Astrocyte (in vitro differentiated cells and primary cell): Measurements from ENCODE around the gene PSKH1. TPM values are rescaled to one million over a fixed set of nuclear protein-coding genes. Genes with fewer than 3 reads are reported as not detected.
"Not testable (repeated sequence)": the region's sequence is repeated elsewhere in the genome, so short reads cannot be mapped to it uniquely, and the experiment has no call there.

Experiments
- DNase-seq: peaks from one replicate; pipeline ENCODE4 v3.0.0-alpha.2; 2010; ENCODE audit warnings: low read depth
- FAIRE-seq: peaks from 2 replicates; lab custom pipeline; 2011; peaks lifted over from hg19 to GRCh38; lab: Jason Lieb, UNC
- H2AFZ ChIP-seq: 2 replicates; pipeline ENCODE4 v1.6.0; 2012; ENCODE audit warnings: low read depth, low read length, inconsistent platforms
- H3K27ac ChIP-seq: 2 replicates; pipeline ENCODE4 v1.5.1; 2011; ENCODE audit warnings: low read depth, low read length, inconsistent platforms
- H3K27me3 ChIP-seq: 2 replicates; pipeline ENCODE4 v1.6.0; 2011; ENCODE audit warnings: low read length, inconsistent platforms; ENCODE audit not compliant: insufficient read depth
- H3K36me3 ChIP-seq: 2 replicates; pipeline ENCODE4 v1.5.1; 2011; ENCODE audit warnings: low read length, inconsistent platforms; ENCODE audit not compliant: insufficient read depth
- H3K4me1 ChIP-seq: 2 replicates; pipeline ENCODE4 v1.5.1; 2011; ENCODE audit warnings: low read length, inconsistent platforms; ENCODE audit not compliant: insufficient read depth
- H3K4me2 ChIP-seq: 2 replicates; pipeline ENCODE4 v1.6.0; 2012; ENCODE audit warnings: low read length, inconsistent platforms
- H3K4me3 ChIP-seq: 2 replicates; pipeline ENCODE4 v1.5.1; 2011; ENCODE audit warnings: low read depth, mild to moderate bottlenecking, low read length, inconsistent platforms; ENCODE audit not compliant: insufficient read depth
- H3K79me2 ChIP-seq: 2 replicates; pipeline ENCODE4 v1.6.0; 2012; ENCODE audit warnings: mild to moderate bottlenecking, low read length, inconsistent platforms; ENCODE audit not compliant: insufficient read depth
- H3K9ac ChIP-seq: 2 replicates; pipeline ENCODE4 v1.6.0; 2012; ENCODE audit warnings: mild to moderate bottlenecking, low read length, inconsistent platforms
- H3K9me3 ChIP-seq: 2 replicates; pipeline ENCODE4 v1.5.1; 2012; ENCODE audit warnings: low read depth, mild to moderate bottlenecking, low read length, inconsistent platforms; ENCODE audit not compliant: insufficient read depth
- H4K20me1 ChIP-seq: 2 replicates; pipeline ENCODE4 v1.6.0; 2012; ENCODE audit warnings: low read length, inconsistent platforms; ENCODE audit not compliant: insufficient read depth
- H3K27ac Mint-ChIP-seq: one replicate; pipeline ENCODE4 v1.8.0; 2021; ENCODE audit warnings: mild to moderate bottlenecking, mixed read lengths; ENCODE audit not compliant: unreplicated experiment
- H3K27me3 Mint-ChIP-seq: one replicate; pipeline ENCODE4 v1.8.0; 2021; ENCODE audit warnings: low read depth, mixed read lengths; ENCODE audit not compliant: unreplicated experiment
- H3K36me3 Mint-ChIP-seq: one replicate; pipeline ENCODE4 v1.8.0; 2021; ENCODE audit warnings: low read depth, mixed read lengths; ENCODE audit not compliant: unreplicated experiment
- H3K4me1 Mint-ChIP-seq: one replicate; pipeline ENCODE4 v1.8.0; 2021; ENCODE audit warnings: low read depth, mixed read lengths; ENCODE audit not compliant: unreplicated experiment
- H3K4me3 Mint-ChIP-seq: one replicate; pipeline ENCODE4 v1.8.0; 2021; ENCODE audit warnings: mild to moderate bottlenecking, moderate library complexity, mixed read lengths; ENCODE audit not compliant: unreplicated experiment
- H3K9me3 Mint-ChIP-seq: one replicate; pipeline ENCODE4 v1.8.0; 2021; ENCODE audit warnings: mild to moderate bottlenecking, mixed read lengths; ENCODE audit not compliant: unreplicated experiment
- EZH2 ChIP-seq: IDR thresholded peaks from 2 replicates; pipeline ENCODE4 v1.6.1; 2012; ENCODE audit warnings: mild to moderate bottlenecking, low read length, inconsistent platforms; ENCODE audit not compliant: insufficient read depth
- total RNA-seq: library from RNA; stranded (reverse); gene quantifications from 2 replicates; pipeline ENCODE4 v1.2.1, GENCODE V29; 2021
- TF ChIP-seq, protein P1 (sequence below): IDR thresholded peaks from 2 replicates; pipeline ENCODE4 v1.5.1; 2011; ENCODE audit warnings: low read depth, mild to moderate bottlenecking, inconsistent platforms, low read length, moderate library complexity; ENCODE audit not compliant: insufficient read depth

PSKH1 gene
- total RNA-seq, 1 donor from 2014 or later = 27.3 TPM

GRCh38 chr16:67910158-67910557, 17.1 kb downstream of the PSKH1 start:
- H3K9me3 Mint-ChIP-seq = no peaks in the 10 kb centered on the region
- Histone ChIP-seq H3K4me1 (no peaks in the 10 kb centered on the region), H3K79me2 (peaks cover 3% of the 10 kb centered on the region), H4K20me1 (peaks cover 24% of the 10 kb centered on the region), H3K9me3 (no peaks in the 10 kb centered on the region), H2AFZ (no peak overlapping the region), H3K27ac (no peak overlapping the region), H3K4me2 (no peak overlapping the region), H3K36me3 (no peaks in the 10 kb centered on the region), H3K4me3 (no peak overlapping the region), H3K9ac (no peak overlapping the region), H3K27me3 (no peaks in the 10 kb centered on the region)
- H3K27me3 Mint-ChIP-seq = no peaks in the 10 kb centered on the region
- H3K4me1 Mint-ChIP-seq = peaks cover 10% of the 10 kb centered on the region
- no peak for FAIRE-seq
- no peak overlapping the region for H3K4me3 Mint-ChIP-seq
- no peak for DNase-seq
- peak overlapping the region; percentile 34 for H3K27ac Mint-ChIP-seq
- H3K36me3 Mint-ChIP-seq = peaks cover 19% of the 10 kb centered on the region
- TF ChIP-seq, protein P1, sequence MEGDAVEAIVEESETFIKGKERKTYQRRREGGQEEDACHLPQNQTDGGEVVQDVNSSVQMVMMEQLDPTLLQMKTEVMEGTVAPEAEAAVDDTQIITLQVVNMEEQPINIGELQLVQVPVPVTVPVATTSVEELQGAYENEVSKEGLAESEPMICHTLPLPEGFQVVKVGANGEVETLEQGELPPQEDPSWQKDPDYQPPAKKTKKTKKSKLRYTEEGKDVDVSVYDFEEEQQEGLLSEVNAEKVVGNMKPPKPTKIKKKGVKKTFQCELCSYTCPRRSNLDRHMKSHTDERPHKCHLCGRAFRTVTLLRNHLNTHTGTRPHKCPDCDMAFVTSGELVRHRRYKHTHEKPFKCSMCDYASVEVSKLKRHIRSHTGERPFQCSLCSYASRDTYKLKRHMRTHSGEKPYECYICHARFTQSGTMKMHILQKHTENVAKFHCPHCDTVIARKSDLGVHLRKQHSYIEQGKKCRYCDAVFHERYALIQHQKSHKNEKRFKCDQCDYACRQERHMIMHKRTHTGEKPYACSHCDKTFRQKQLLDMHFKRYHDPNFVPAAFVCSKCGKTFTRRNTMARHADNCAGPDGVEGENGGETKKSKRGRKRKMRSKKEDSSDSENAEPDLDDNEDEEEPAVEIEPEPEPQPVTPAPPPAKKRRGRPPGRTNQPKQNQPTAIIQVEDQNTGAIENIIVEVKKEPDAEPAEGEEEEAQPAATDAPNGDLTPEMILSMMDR = no peak
- no peak for TF ChIP-seq EZH2

- no peak overlapping the region for H3K9ac ChIP-seq
- Mint-ChIP-seq H3K4me3 (no peak overlapping the region), H3K4me1 (peaks cover 30% of the 10 kb centered on the region), H3K27ac (no peak overlapping the region), H3K36me3 (peaks cover 12% of the 10 kb centered on the region), H3K9me3 (no peaks in the 10 kb centered on the region), H3K27me3 (no peaks in the 10 kb centered on the region)
- no peak for DNase-seq
- no peak overlapping the region for H3K4me3 ChIP-seq
- H3K36me3 ChIP-seq = no peaks in the 10 kb centered on the region
- TF ChIP-seq EZH2 = no peak
- TF ChIP-seq, protein P1 = no peak
- H3K27ac ChIP-seq = no peak overlapping the region
- no peaks in the 10 kb centered on the region for H3K9me3 ChIP-seq
- no peaks in the 10 kb centered on the region for H3K27me3 ChIP-seq
- H4K20me1 ChIP-seq = peaks cover 60% of the 10 kb centered on the region
- H3K4me2 ChIP-seq = no peak overlapping the region
- H3K79me2 ChIP-seq = peaks cover 31% of the 10 kb centered on the region
- no peak for FAIRE-seq
- H2AFZ ChIP-seq = no peak overlapping the region
- H3K4me1 ChIP-seq = peaks cover 18% of the 10 kb centered on the region
Observed at GRCh38 chr16:67914758-67915495, 21.9 kb downstream of the PSKH1 start.

- H3K36me3 ChIP-seq, H3K27ac Mint-ChIP-seq, H3K4me2 ChIP-seq, DNase-seq, H3K27me3 Mint-ChIP-seq, H3K9ac ChIP-seq, H3K9me3 ChIP-seq, FAIRE-seq, H3K27me3 ChIP-seq, H3K4me3 Mint-ChIP-seq, H3K4me3 ChIP-seq, H3K9me3 Mint-ChIP-seq, H2AFZ ChIP-seq, H3K27ac ChIP-seq: not testable (repeated sequence)
- Histone ChIP-seq H3K4me1 (peaks cover 18% of the 10 kb centered on the region), H3K79me2 (peaks cover 29% of the 10 kb centered on the region), H4K20me1 (peaks cover 64% of the 10 kb centered on the region)
- peaks cover 10% of the 10 kb centered on the region for H3K36me3 Mint-ChIP-seq
- H3K4me1 Mint-ChIP-seq = peaks cover 30% of the 10 kb centered on the region
Observed at GRCh38 chr16:67915496-67915769, 22.4 kb downstream of the PSKH1 start.
